Small intestine (tissue), 7 donors: ENCODE data around the gene JARID2. TPM values are rescaled to one million over a fixed set of nuclear protein-coding genes. Genes with fewer than 3 reads are reported as not detected.
A peak's percentile ranks its signal among the peaks of the same experiment; 100 is the strongest.

ENCODE experiments used
- DNase-seq, 2 donors: peaks; one replicate each; pipeline versions ENCODE4 v3.0.0 to v3.0.0-alpha.2; 2013
- FAIRE-seq: peaks from 2 replicates; lab custom pipeline; 2012; peaks lifted over from hg19 to GRCh38; lab: Jason Lieb, UNC
- H3K27ac ChIP-seq, 3 donors: one replicate each; pipeline ENCODE4 v1.5.1; 2013; ENCODE audit warnings: low read length in 2 of 3, mild to moderate bottlenecking in 2 of 3, control low read depth in 1 of 3, inconsistent platforms in 1 of 3, low read depth in 1 of 3, moderate library complexity in 1 of 3
- H3K27me3 ChIP-seq, 3 donors: one replicate each; pipeline ENCODE4 v1.6.1; 2013; ENCODE audit warnings: low read length in 3 of 3, inconsistent platforms in 1 of 3; ENCODE audit not compliant: control insufficient read depth in 3 of 3, insufficient read depth in 3 of 3
- H3K36me3 ChIP-seq, 3 donors: one replicate each; pipeline ENCODE4 v1.6.1; 2013; ENCODE audit warnings: low read length in 3 of 3, inconsistent platforms in 1 of 3, low read depth in 1 of 3, mild to moderate bottlenecking in 1 of 3, moderate library complexity in 1 of 3; ENCODE audit not compliant: control insufficient read depth in 3 of 3, insufficient read depth in 2 of 3
- H3K4me1 ChIP-seq, 3 donors: one replicate each; pipeline ENCODE4 v1.6.1; 2013; ENCODE audit warnings: low read length in 2 of 3, inconsistent platforms in 1 of 3, low read depth in 1 of 3, mild to moderate bottlenecking in 1 of 3, moderate library complexity in 1 of 3; ENCODE audit not compliant: control insufficient read depth in 3 of 3, insufficient read depth in 2 of 3
- H3K4me3 ChIP-seq, 3 donors: one replicate each; pipeline ENCODE4 v1.5.1; 2013; ENCODE audit warnings: low read length in 3 of 3, control low read depth in 1 of 3, inconsistent platforms in 1 of 3, low read depth in 1 of 3, mild to moderate bottlenecking in 1 of 3, moderate library complexity in 1 of 3
- H3K9me3 ChIP-seq, 2 donors: one replicate each; pipeline ENCODE4 v1.6.1; 2013; ENCODE audit warnings: low read depth in 1 of 2, low read length in 1 of 2; ENCODE audit not compliant: control insufficient read depth in 2 of 2, insufficient read depth in 1 of 2
- WGBS, 3 donors: extraction: QIAGEN DNeasy Blood & Tissue Kit; methylation state at CpG; one replicate each; pipeline ENCODE4 v1.1.7; 2013; 5-methylcytosine and 5-hydroxymethylcytosine counted together
- polyA plus RNA-seq, 4 donors: library from polyadenylated mRNA; stranded (reverse) in 3 of 4; unstranded in 1 of 4; fragments of 200-250 nt in 3 of 4; fragments of 120-200 nt in 1 of 4; gene quantifications; one replicate each; pipeline versions ENCODE4 v1.2.1 to v1.2.3, GENCODE V29; 2013
- donor health status: healthy with polysubstance abuse.
- donor health status: control.
- donor health status: control.
- donor health status: Bipolar disorder and iron deficiency.
- donor health status: healthy.

The JARID2 gene
- polyA plus RNA-seq, 4 donors: 4.9 to 10.5 (median 6.7) TPM

DNA sequence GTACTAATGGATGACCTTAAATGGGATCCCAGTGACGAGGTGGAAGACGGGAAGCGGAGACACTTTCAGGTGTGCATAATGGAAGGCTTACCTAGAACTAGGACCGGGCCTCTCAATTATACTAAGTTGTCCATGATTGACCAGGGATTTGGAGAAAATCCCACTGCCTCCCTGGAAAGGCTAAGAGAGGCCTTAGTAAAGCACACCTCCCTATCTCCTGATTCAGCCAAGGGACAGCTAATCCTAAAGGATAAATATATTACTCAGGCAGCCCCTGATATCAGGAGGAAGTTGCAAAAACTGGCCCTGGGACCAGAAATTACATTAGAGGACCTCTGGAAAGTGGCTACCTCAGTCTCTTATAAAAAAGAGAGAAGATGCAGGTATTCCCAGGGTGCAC lies 93.2 kb downstream of the JARID2 start:
- H3K4me3 ChIP-seq: no peak overlapping the region
- 93 to 94% (median 93%) methylated on average over 4 of the region's 4 CpGs for WGBS, 3 donors

DNA sequence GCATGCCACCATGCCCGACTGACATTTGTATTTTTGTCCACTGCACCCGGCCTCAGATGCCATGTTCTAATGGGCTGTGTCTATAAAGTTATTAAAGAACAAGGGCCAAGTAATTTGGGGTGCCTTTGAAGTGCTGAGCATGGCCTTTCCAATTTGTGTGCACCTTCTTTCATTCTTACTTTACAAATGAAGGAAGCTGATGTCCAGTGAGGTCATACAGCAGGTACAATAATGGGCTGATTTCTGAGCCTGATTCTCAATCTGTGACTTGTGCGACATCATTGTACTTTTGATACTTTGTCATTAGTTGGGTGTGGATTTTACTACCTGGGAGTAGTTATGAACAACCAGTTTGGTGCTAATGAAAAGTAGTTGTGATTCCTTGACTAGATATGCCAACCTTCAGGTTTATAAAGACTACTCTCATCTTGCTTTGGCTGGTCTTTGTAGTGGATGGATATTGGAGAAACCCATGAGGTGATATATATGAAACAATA lies 94.3 kb downstream of the JARID2 start:
- no peaks in the 10 kb centered on the region for H3K27me3 ChIP-seq
- FAIRE-seq: no peak
- H3K36me3 ChIP-seq: peaks cover 0 to 2% (median 0%) of the 10 kb centered on the region in 3 donors
- no peak overlapping the region for H3K4me3 ChIP-seq
- H3K9me3 ChIP-seq: no peaks in the 10 kb centered on the region
- H3K27ac ChIP-seq: no peak overlapping the region
- peaks cover 0 to 3% (median 0%) of the 10 kb centered on the region in 3 donors for H3K4me1 ChIP-seq
- WGBS, 3 donors: 56 to 79% (median 61%) methylated on average over 3 of the region's 3 CpGs
- DNase-seq: peak in 1 of 2 donors; percentile 77

More for the DNA sequence above, 93.2 kb downstream of the JARID2 start:
- no peak for FAIRE-seq
- Histone ChIP-seq H3K9me3 (no peaks in the 10 kb centered on the region), H3K27me3 (no peaks in the 10 kb centered on the region), H3K36me3 (peaks cover 0 to 2% (median 0%) of the 10 kb centered on the region in 3 donors), H3K4me1 (peaks cover 0 to 3% (median 0%) of the 10 kb centered on the region in 3 donors), H3K27ac (no peak overlapping the region)
- no peak for DNase-seq

DNA sequence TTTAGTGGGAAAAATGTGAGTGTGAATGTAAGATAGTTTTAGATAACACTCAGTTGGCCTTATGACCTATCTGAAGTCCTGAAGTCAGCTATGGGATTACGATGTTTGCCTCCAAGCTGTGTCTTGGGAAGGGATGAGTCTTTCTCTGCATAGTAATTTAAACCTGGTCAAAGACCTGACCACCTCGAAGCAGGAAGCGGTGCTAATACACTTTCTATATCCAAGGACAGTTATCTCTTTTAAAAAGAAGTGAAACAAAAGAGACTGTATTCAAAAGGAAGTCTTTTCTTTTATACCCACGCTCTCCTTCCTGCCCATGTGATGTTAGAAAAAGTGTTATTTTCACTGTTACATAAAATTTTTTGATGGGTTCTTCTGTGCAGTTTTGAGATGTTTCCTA lies 94.9 kb downstream of the JARID2 start:
- H3K4me1 ChIP-seq: peaks cover 0 to 3% (median 0%) of the 10 kb centered on the region in 3 donors
- WGBS, 3 donors: 46 to 66% (median 64%) methylated on average over 4 of the region's 4 CpGs
- no peak overlapping the region for H3K27ac ChIP-seq

DNA sequence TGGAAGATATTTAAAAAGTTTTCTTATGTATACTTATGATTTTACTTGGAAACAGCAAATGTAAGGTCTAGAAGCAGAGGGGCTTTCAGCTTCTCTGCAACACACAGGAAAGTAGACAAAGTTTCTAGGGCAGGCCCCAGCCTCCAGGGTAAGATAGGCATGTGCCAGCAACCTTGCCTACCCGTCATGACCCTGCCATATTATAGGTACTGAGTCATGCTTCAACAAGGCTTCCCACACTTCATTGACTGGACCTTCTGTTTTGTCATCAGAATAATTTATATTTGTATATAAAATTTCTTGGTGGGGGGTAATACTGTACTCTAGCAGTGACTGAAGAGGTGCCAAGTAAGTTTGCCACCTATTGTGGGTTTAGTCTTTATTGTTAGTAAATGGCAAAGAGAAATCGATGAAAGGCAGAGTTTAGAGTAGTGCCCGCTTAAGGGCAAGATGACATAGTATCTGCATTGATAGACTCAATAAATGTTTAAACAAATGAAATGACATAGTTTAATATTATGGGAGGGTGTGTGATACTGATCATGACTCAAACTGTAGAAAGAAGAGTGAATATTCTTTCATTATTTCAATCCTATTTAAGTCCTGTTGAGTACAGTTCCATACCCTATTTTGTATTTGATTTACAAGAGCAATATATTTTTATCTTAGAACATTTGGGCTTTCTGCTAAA lies 95.6 kb downstream of the JARID2 start:
- DNase-seq: no peak
- H3K27ac ChIP-seq: peak overlapping the region in 1 of 3 donors; percentile 54

More for the DNA sequence above, 94.9 kb downstream of the JARID2 start:
- FAIRE-seq (no peak), DNase-seq (no peak)
- H3K9me3 ChIP-seq: no peaks in the 10 kb centered on the region
- H3K36me3 ChIP-seq: peaks cover 0 to 1% (median 0%) of the 10 kb centered on the region in 3 donors
- no peaks in the 10 kb centered on the region for H3K27me3 ChIP-seq
- H3K4me3 ChIP-seq: no peak overlapping the region

DNA sequence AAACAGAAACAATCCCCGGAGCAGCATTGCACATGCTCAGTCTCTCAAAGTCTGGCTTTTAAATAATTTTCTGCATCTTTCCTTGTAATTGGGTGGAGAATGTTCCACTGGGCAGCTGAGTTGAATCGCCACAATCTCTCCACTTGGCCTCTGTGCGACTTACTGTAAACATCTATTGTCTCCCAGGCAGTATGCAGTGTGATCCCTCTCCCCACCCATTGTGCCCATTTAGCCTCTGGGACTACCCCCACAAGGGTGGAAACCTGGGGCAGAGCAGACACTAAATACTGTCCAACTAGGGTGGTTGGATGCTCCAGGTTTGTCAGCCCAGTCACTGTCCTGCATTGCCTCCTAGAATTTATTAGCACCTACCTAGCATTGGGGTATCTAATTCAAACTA lies 96.2 kb downstream of the JARID2 start:
- FAIRE-seq: no peak
- no peak overlapping the region for H3K27ac ChIP-seq
- no peak overlapping the region for H3K4me3 ChIP-seq
- DNase-seq: no peak
- no peaks in the 10 kb centered on the region for H3K36me3 ChIP-seq
- no peaks in the 10 kb centered on the region for H3K9me3 ChIP-seq
- no peaks in the 10 kb centered on the region for H3K27me3 ChIP-seq
- peaks cover 0 to 3% (median 0%) of the 10 kb centered on the region in 3 donors for H3K4me1 ChIP-seq
- 64 to 93% (median 91%) methylated on average over 3 of the region's 3 CpGs for WGBS, 3 donors

More for the DNA sequence above, 95.6 kb downstream of the JARID2 start:
- peaks cover 0 to 3% (median 0%) of the 10 kb centered on the region in 3 donors for H3K4me1 ChIP-seq
- 82 to 84% (median 84%) methylated on average over 3 of the region's 3 CpGs for WGBS, 3 donors
- no peak overlapping the region for H3K4me3 ChIP-seq
- H3K27me3 ChIP-seq: no peaks in the 10 kb centered on the region
- H3K36me3 ChIP-seq: no peaks in the 10 kb centered on the region
- H3K9me3 ChIP-seq: no peaks in the 10 kb centered on the region
- FAIRE-seq: no peak

DNA sequence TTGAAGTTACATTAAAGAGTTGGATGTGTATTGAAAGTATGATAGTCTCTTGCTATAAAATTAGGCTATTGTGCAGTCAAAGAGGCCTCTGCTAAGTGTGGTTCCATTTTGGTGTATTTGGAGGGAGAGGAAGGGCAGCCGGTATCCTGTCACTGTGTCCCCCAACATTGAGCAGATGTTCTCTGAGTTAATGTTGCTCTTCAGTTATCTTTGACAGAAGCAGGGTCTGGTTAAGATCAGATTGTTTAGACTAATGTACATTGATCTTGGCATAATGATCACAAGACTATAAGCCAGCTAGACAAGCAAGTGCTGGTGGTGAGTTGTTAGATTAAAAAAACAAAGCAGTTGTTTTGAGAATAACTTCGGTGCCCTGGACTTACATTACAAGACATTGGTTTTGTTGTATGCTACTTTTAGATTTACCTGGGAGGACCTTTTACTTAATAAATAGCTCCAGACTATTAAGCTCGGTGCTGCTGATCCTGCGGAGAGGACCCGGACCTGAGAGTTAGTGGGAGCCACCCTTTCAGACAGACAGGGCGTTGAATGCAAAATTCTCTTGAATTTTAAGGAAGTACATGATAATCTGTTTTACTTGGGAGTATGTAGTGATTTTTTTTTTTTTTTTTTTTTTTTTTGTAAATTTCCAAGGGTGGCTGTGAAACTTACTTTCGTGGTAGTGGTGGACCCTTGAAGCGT lies 97.8 kb downstream of the JARID2 start:
- no peak for FAIRE-seq
- 80 to 90% (median 89%) methylated on average over 8 of the region's 8 CpGs for WGBS, 3 donors
- peaks cover 0 to 3% (median 0%) of the 10 kb centered on the region in 3 donors for H3K4me1 ChIP-seq
- DNase-seq: no peak
- H3K4me3 ChIP-seq: no peak overlapping the region
- no peaks in the 10 kb centered on the region for H3K9me3 ChIP-seq
- no peaks in the 10 kb centered on the region for H3K36me3 ChIP-seq
- H3K27ac ChIP-seq: no peak overlapping the region
- no peaks in the 10 kb centered on the region for H3K27me3 ChIP-seq

DNA sequence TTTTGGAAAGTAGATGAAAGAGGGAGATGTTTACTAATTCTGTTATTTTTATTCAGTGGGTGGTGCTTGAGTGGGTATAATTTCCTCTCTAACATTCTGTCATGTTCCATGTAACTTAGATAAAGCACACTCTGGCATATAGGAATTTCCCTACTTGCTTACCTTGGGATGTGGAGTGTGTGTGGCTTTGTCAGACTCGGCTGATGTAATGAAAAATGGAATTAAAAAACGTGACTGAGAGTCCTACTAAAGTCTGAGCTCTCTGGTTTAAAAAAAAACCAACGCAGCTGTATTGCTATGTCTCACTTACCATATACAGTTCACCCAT lies 98.3 kb downstream of the JARID2 start:
- Histone ChIP-seq H3K36me3 (no peaks in the 10 kb centered on the region), H3K9me3 (no peaks in the 10 kb centered on the region), H3K27ac (no peak overlapping the region), H3K4me1 (peaks cover 0 to 3% (median 0%) of the 10 kb centered on the region in 3 donors), H3K4me3 (no peak overlapping the region), H3K27me3 (no peaks in the 10 kb centered on the region)
- 62 to 66% (median 63%) methylated on average over 3 of the region's 3 CpGs for WGBS, 3 donors
- FAIRE-seq (no peak), DNase-seq (no peak)

DNA sequence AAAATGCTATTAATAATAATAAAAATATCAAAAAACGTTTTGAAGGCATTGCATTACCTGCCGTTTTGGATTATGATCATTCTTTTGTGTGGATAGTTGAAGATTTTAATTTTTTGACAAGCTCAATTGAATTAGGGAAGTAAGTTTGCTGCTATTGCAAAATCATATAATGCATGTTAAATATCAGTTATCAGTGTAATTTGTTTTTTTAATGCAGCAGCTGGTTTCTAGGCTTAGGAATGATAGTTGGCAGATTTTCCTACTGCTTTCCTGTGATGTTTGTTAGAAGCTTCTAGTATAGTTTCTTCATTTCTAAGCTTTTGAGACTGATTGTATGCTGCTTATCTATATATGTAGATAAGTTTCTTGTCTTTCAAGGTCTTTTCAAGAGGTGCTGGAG lies 99.0 kb downstream of the JARID2 start:
- DNase-seq (no peak), FAIRE-seq (no peak)
- H3K4me3 ChIP-seq: no peak overlapping the region
- no peaks in the 10 kb centered on the region for H3K36me3 ChIP-seq
- H3K27ac ChIP-seq: no peak overlapping the region
- H3K4me1 ChIP-seq: peaks cover 0 to 3% (median 0%) of the 10 kb centered on the region in 3 donors
- no peaks in the 10 kb centered on the region for H3K27me3 ChIP-seq
- H3K9me3 ChIP-seq: no peaks in the 10 kb centered on the region
- WGBS, 3 donors: 65 to 73% (median 67%) methylated on average over 2 of the region's 2 CpGs
